GM18508 (cell line): ENCODE results near the gene FLAD1.
"Not testable (repeated sequence)": the region's sequence is repeated elsewhere in the genome, so short reads cannot be mapped to it uniquely, and the experiment has no call there.

Experiments used
- ATAC-seq: cut with Tn5 transposase; IDR thresholded peaks from one replicate; pipeline ENCODE4 v1.9.1; 2021; ENCODE audit warnings: moderate number of reproducible peaks; ENCODE audit not compliant: insufficient read depth, unreplicated experiment

The FLAD1 gene

DNA sequence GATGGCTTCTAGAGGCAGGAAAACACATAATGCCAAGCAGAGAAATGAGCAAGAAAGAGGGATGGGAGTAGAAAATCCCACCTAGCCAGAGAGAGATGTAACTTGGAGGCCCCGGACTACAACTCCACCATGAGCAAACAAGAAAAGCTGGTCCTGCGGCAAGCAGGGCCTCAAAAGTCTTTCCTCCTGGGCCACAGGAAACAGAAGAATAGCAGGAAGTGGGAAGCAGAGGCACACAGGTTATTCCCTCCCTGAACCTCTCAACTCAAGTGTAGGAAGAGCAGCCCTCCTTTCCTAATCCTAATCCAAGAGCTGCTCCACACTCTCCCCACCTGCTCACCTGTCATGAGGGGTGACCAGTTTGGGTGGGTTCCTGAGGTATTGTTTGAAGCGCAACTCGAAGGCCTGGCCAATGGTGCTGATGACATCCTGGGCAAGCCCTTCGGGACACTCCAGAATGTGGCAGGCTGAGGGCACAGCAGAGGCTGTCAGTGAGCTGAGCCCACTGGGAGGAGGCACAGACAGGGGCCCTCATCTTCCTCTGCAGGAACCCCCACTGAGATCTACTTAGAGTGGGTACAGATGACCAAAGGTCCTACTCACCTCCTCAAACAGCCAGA, 15.7 kb upstream of the FLAD1 start:
- no peak for ATAC-seq

DNA sequence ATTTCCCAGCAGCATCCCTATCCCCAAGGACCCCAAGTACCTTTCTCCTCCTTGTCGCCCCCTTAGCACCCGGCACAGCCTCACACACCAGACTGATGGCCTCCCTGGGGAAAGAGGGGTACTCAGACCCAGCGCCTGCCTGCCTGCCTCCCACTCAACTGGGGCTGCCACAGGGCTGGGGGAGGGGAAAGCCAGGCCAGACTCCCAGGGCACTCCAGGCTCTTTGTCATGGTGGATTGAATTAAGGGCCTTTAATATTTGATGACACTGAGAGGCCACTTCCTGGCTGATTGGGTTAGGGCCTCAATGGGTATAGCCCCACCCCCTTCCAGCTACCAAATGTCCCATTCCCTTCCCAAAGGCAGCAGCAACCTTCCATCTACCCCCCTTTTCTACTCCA, 14.4 kb upstream of the FLAD1 start:
- no peak for ATAC-seq

DNA sequence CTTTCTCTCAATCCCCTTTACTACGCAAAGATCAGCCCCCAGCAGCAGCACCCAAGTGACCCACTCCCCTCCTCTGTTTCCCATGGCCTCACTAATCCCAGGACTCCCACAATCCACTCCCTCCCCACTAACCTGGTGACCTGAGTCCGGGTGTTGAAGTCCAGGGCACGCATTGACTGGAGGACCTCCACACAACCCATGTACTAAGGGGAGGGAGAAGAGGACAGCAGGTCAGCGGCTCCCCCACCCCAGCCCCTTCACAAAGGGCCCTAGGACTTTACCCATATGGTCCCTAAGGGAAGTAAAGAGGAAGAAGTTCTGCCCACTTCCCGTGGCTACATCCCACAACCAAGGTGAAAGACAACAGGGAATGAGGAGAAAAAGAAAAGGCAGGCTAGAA, 13.9 kb upstream of the FLAD1 start:
- ATAC-seq = no peak

DNA sequence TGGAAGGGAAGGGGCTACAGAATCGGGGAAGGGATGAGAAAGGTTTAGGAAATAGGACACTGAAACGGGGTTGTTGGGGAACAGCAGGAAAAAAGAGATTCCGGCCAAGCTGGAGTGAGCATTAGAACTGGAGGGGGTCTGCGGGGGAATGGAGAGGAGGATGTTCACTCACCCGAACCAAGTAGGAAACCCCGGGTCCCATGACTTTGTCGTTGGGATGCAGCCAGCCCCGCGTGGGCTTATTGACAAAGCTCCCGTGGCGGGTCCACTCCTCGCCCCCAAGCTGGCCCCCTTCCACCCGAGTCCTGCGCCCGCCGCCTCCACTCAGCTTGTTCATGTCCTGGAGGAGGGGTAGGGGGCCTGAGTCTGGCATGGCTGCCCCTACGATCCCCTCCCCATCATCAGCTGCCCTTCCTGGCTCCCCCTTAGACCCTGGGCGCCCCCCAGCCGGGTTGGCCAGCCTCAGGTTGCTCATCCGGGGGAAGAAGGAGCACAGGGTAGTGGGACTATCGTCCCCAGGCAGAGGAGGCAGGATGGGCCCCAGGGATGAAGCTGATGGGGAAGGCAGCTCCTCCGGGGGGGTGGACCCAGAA, 13.2 kb upstream of the FLAD1 start:
- no peak for ATAC-seq

DNA sequence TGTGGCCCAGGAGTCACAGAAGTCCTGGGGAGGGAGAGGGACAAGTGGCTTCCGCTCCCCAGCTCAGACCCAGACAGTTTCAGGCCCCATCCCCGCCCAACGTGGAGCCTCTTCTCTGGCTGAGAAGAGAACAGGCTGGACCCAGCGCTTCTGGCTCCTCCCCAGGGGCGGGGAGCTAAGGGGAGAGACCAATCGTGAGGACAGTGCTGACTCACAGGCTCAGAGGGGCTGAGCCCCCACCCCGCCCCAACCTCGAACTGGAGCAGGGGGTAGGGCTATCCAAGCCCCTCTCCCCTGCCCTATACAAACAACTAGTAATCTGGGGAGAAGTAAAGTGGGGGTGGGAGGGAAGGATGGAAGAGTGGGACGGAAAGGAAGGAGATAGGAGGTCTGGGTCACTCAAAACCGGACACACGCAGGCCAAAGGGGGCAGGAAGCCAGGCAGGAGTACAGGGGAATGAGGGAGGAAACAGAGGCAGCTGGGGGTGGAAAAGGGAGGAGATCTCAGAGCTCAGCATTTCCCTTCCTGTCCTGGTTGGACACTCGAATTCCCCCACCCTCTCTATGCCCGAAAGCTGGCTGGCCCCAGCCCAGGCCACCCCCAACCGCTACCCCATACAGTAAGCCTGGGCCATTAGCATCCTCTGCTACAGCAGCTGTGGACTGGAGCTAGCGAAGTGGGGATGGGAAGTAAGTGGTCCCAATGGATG, 12.4 kb upstream of the FLAD1 start, which contains the start of gene SHC1:
TSS of gene SHC1 (minus strand) at position 117 of the 710 bp plus-strand sequence. CDS start 221 bp downstream, outside the sequence.
- ATAC-seq = no peak

DNA sequence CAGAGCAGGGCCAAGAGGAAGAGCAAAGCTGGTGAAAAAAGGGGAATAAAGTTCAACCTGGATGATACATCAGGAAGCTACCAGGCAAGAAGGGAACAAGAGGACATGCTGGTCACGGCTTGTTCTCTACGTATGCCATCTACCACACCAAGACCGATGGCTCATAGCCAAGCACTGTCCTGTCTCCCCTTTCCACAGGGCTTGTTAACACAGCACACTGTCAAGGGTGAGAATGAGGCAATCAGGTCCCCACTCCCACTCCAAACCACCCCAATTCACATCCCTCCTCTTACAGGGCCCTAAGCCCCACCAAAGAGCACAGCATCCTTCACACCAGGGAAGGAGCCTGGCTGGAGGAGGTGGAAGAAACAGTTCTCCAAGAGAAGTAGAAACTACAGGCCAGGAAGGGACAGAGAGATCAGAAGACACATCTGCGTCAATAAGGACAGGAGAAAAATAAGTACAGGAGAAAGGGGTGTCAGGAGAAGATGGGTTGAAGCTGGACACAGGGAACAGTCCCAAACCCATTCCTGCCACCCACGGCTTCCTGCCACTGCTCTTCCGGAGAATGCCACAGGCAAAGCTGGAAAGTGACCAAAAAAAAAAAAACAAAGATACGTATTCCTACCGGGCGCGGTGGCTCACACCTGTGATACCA, 11.7 kb upstream of the FLAD1 start:
- no peak for ATAC-seq

DNA sequence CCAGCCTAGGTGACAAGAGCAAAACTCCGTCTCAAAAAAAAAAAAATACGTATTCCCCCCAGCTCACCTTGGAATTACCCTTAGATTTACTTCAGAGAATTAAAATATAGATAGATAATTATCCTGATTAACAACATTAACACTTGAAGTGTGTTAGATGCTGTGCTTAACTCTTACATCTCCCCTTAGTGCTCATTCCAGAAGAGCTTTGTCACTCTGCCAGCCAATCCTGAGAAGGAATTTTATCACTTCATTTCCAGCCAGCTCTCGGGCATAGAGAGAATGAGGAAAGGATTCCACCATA, 11.0 kb upstream of the FLAD1 start:
- no peak for ATAC-seq

DNA sequence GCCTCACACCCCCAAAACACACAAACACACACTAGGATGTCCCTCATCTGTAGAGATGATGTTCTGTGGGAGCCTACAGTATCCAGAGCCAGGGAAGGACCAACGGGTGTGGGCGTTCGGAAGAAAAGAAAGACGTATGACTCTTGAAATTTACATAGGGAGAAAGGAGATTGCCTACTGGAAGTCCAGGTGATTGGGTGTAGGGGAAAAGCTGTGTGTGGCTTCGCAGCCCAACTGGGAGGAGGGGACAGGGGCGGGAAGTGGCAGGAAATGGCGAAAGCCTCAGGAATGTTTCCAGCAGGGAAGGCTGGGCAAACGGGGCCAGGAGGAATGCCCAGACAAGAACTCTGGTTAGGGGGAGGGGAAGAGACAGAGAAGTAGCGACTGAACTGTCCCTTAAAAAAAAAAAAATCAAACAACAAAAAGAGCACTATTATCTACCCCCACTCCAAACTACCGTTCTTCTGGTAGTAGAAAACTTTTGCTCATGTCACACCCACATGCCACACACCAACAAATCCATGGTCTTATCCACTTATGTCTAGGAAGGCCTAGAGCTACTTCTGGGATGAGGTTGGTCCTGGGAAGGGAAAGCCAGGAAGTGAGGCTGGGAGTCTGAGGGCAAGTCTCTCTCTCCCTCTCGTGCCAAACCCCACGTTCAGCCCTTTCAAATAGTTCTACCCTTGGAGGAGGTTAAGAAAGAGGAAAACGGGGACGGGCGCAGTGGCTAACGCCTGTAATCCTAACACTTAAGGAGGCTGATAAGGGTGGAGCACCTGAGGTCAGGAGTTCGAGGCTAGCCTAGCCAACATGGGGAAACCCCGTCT, 10.4 kb upstream of the FLAD1 start:
- no peak for ATAC-seq

DNA sequence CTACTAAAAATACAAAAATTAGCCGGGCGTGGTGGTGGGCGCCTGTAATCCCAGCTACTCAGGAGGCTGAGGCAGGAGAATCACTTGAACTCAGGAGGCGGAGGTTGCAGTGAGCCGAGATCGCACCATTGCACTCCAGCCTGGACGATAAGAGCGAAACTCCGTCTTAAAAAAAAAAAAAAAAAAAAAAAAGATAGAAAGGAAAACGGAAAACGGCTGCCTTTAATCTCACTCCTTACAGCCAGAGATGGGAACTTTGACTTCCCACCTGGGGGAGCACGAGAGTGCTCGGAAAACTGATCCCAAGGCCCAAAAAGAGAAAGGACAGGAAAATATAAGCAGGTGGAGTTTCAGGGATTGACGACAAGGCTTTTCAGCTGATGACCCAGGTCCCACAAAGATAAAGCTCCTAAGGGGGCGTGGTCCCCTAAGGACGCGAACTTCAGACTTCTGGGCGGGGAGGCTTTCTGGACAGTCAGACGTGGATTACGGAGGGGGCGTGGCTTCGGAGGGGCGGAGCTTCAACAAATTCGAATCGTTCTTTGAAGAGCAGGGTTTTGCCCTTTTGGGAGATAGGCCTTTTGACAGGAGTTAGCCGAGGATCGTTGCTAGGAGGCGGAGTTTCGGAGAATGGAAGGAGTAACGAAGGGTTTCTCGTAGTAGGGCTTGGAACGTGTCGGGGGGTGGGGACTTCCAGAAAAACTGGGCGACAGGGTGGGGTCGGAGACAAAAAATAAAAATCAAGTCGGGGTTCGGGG, 9.6 kb upstream of the FLAD1 start:
- ATAC-seq = no peak

DNA sequence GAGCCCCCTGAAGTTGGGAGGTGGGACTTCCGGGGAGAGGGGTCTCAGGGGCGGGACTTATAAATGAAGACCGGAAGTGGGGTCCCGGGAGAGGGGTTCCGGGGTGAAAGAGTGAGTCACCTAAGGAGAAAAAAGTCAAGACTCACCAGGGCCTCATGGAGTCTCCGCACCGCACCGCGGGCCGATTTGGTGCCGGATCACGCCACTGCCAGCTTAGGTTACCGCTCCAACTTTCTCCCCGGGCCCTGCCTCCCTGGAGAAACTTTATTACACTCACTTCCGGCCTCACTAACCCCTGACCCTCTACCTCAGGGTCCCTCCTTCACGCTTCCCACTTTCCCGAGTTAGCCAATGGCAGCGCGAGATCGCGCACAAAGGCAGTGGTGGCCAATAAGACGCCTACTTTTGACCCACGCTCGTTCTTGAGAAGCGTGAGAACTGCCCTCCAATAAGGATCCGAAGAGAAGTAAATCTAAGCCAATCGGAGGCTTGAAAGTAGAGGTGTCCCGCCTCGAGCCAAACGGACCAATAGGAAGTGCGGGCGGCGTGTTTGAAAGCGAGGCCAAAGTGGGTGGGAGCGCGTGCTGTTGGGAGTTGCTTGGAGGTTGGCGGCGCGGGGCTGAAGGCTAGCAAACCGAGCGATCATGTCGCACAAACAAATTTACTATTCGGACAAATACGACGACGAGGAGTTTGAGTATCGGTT, 8.9 kb upstream of the FLAD1 start, which contains the start of gene CKS1B:
TSS of gene CKS1B (plus strand) at position 580 of the 706 bp plus-strand sequence. CDS start at position 645, 65 bp downstream.
- ATAC-seq = peak; percentile 72

DNA sequence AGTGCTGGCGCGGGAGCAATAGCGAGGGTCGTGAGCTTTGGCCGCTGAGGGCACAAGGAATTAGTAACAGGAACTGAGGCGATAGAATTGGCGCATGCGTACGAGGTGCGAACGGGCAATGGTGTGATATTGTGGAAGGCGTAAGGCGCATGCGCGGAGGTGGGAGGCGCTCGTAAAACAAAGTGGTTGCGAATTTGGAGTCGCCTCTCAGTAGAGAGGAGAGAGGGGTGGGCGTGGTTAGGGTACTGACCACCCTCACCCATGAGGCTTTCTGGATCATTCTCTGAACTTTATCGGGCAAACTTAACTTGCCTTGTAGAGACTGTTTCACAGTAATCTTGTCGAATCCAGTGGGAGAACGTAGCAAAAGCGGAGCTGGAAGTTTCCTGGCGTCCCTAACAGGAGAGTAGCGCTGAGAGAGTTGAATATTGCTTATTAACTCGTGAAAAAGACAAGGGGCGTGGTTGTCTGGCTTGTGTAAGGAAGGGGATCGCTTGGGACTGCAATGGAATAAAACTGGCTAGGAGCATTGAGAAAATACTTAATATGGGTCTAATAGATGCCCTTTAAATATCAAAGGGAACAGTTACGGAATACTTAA, 8.2 kb upstream of the FLAD1 start:
- ATAC-seq = peak; percentile 28

DNA sequence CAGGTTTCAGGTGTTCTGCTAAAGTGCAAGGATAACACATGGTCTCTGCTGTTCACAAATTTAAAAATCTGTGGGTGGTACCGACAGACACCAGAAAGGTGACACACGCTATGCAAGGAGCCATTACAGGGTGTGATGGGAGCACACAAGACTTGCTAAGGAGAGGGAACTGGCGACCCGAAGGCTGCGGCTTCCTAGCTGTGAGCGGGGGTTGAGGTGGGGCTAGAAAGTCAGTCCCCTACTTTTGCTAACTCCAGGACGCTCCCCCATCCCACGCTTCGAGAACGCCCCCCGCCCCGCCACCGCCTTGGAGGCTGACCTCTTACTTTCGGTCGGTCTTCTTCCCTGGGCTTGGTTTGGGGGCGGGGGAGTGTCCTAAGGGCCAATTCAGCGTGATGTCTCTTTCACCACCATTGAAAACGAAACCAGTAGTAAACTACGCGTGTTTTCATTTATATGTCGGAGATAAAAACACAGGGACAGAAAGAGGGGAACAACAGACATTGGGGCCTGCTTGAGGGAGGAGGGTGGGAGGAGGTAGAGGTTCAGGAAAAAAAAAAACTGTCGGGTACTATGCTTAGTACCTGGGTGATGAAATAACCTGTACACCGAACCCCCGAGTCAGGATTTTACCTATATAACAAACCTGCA, 7.6 kb upstream of the FLAD1 start:
- no peak for ATAC-seq

DNA sequence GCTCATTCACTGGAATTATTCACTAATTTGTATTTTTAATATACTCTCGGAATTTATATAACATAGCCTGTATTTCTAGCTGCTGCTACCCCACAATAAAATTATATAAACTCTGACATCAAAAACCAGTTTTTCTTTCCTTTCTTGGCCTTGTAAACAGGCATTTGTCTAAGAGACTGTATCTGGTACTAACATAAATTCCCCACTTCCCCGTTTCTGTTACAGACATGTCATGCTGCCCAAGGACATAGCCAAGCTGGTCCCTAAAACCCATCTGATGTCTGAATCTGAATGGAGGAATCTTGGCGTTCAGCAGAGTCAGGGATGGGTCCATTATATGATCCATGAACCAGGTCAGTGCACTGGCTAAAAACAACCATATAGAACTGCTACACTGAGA, 5.4 kb upstream of the FLAD1 start:
- ATAC-seq = not testable (repeated sequence)

DNA sequence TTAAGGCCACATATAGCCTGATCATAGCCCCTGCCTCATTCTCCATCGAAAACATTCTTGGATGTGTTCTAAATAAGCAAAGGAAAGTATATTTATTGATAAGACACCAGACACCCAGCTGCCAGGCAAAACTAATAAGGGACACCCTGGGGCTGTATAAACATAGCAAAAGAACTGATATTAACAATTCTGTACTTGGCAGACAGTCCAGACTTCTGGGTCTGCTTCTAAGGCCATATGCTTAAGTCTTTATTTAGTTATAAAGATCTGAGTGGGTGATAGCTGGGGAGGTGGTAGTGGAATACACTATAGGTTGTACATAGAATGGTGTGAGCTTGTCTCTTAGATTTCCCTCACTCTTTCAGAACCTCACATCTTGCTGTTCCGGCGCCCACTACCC, 4.8 kb upstream of the FLAD1 start:
- no peak for ATAC-seq

DNA sequence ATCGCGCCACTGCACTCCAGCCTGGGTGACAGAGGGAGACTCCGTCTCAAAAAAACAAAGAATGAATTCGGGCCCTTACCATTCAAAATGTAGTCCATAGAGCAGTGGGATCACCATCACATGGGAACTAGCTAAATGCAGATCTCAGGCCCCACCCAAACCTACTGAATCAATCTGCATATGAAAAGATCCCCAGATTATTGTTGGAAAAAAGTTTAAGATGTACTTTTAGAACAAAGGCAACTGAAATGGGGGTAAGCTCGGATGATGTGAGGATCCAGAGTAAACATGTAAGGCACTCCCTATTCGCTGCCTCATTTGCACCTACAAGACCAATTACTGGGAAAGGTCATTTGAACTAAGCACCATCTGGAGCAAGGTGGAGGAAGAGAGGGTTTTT, 803 bp upstream of the FLAD1 start:
- no peak for ATAC-seq

DNA sequence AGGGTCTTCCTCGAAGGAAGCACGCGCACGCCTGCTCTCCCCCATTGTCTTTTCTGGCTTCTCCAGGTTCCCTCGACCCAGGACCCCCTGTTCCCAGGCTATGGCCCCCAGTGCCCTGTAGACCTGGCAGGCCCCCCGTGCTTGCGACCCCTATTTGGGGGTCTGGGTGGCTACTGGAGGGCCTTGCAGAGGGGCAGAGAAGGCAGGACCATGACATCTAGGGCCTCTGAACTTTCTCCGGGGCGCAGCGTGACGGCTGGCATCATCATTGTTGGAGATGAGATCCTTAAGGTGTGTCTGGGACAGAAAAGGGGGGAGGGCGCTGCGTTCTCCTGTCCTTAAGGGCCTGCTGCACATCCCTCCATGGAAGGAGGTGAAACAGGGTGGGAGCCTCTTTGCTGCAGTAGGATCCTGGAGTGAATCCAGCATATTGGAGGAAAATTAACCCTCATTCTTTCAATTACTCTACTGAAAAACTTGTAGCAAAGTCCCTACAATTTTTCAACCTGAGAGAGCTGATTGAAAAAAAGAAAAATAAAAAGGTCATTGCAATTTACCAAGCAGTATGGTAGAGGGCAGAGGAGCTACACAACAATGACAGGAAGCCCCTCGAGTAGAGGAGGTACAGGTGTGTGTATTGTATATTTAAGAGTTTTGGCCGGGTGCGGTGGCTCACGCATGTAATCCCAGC, 777 bp downstream of the FLAD1 start:
- ATAC-seq = no peak

DNA sequence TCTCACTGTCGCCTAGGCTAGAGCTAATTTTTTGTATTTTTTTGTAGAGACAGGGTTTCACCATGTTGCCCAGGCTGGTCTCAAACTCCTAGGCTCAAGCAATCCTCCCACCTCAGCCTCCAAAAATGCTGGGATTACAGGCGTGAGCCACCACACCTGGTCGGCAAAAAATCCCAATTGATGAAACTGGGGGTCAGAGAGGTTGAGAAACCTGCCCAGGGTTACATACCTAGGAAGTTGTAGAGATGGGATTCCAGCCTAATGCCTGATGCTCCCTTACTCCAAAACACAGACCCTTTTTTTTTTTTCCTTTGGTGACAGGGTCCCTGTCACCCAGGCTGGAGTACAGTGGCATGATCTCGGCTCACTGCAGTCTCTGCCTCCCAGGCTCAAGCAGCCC, 3.6 kb downstream of the FLAD1 start:
- not testable (repeated sequence) for ATAC-seq

DNA sequence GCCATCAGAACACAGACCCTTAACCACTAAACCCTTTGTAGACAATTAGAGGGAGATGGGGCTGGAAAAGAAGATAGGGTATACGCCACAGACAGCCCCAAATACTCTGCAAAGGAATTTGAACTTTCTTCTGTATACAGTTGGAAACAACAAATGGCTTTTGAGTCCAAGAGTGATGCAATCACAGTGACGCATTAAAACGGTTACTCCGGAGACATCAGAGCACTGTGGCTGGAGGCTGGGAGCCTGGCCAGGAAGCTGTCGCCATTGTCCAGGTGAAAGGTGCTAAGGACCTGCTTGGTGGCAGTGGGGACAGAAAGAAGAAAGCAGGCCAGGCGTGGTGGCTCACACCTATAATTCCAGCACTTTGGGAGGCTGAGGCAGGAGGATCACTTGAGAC, 4.2 kb downstream of the FLAD1 start:
- ATAC-seq = no peak
